HG02981 (cell line): ENCODE data around the gene EPHA3.

ENCODE experiments used
- ATAC-seq: cut with Tn5 transposase; IDR thresholded peaks from one replicate; pipeline ENCODE4 v1.9.1; 2021; ENCODE audit warnings: mild to moderate bottlenecking, moderate library complexity; ENCODE audit not compliant: unreplicated experiment

The EPHA3 gene

DNA sequence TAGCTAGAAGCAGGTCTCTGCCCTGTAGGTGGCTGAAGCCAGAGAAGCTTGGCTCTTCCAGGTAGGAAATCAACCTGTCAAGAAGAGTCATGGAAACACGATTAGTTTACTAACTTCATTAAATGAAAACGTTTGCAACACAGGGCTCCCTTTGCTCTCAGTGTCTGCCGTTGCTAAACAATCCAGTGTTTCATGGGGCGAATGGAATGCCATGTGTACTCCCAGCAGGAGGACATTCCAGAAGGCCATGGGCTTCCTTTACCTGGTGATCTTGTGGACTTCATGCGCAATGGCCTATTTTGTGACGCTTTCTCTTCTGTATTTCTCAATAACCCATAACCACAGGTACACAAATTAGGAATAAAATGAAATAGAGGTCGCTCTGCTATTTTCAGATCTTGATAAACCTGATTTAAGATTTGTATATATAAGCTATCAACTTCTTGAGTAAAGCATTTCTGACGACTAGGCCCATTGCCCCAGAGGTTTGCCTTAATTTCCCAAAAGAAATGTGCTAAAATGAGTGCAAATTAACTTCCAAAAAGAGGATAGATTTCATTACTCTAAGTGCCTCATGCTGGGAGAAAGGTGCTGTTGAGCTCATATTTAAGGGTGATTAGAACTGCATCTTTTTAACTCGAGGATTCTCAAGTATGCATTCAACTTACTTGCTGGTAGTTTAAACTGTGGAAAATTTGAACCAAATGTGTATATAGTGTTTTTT is 171.0 kb downstream of the EPHA3 start:
- ATAC-seq, result no peak

DNA sequence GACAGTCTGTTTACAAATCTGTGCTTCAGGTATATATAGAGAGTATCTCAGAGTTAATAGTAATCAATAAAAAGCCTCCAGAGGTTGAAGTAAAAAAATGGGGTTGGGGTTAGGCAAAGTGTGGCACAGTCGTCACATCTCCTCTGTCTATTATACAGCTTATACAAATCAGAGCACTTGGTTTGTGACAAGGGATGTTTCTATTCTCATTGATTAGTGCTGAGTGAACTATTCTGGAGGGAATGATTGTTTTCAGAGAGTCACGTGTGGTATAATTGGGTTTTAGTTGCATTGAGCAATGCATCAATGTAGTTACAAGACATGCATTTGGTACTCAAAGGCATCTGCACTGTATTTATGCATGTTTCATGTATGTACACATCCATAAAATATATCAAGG is 172.9 kb downstream of the EPHA3 start:
- ATAC-seq, result no peak

DNA sequence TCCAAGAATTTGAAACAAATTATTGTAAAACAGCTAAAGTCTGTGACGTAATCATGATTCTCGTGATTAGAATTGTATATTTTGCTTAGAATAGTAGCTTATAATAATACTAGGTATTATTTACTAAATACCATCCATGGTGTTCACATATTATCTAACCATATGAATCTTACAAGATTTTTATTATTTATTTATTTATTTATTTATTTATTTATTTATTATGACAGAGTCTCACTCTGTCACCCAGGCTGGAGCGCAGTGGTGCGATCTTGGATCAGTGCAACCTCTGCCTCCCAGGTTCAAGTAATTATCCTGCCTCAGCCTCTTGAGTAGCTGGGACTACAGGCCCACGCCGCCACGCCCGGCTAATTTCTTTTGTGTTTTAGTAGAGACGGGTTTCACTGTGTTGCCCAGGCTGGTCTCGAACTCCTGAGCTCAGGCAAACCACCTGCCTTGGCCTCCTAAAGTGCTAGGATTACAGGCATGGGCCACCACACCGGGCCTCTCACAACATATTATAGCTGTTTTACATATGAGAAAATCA is 173.5 kb downstream of the EPHA3 start:
- ATAC-seq, result no peak

DNA sequence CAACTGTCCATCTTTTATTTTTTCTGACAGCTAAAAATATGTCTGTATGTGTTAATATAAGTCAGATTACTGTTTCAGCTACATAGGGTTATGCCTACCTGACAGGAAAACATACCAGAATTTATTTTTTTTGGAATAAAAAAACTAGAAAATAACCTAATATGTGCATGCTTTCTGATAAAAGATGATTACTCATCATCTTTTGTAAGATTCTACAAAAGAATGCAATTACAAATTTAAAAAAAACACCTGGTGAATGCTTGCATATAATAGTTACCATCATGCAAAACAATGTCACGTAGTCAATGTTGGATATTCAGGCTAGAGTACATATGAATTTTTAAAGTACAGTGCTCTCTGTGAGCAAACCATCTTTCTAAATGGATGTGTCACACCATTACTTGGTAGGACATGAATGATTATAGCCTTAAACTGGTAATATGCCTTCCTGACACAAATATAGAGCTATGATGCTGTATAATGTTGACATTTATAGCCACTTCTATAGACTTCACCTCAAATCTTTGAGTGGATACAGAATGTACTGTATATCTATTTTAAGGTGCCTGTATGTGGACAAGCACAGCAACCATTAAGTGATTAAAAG is 180.6 kb downstream of the EPHA3 start:
- no peak for ATAC-seq

GRCh38 chr3:89289574-89290190 is 182.3 kb downstream of the EPHA3 start:
- no peak for ATAC-seq

DNA sequence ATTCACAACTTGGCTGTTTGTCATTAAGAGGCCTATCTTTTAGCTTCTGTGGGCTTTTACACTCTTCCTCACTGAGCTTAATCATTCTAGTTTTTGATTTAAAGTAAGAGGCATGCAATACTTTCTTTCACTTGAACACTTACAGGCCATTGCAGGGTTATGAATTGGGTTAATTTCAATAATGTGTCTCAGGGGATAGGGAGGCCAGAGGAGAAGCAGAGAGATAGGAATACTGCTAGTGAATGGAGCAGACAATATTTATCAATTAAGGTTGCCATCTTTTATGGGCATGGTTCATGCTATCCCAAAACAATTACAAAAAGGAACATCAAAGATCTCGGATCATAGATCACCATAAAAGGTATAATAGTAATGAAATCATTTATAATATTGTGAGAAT is 189.8 kb downstream of the EPHA3 start:
- no peak for ATAC-seq

GRCh38 chr3:89300526-89300925 is 193.1 kb downstream of the EPHA3 start:
- ATAC-seq, result no peak

- ATAC-seq, result no peak
Measured at GRCh38 chr3:89300981-89301380, 193.6 kb downstream of the EPHA3 start.

GRCh38 chr3:89303701-89304100 is 196.3 kb downstream of the EPHA3 start:
- ATAC-seq, result no peak

GRCh38 chr3:89306540-89306939 is 199.1 kb downstream of the EPHA3 start:
- no peak for ATAC-seq

GRCh38 chr3:89311581-89311980 is 204.2 kb downstream of the EPHA3 start:
- no peak for ATAC-seq

DNA sequence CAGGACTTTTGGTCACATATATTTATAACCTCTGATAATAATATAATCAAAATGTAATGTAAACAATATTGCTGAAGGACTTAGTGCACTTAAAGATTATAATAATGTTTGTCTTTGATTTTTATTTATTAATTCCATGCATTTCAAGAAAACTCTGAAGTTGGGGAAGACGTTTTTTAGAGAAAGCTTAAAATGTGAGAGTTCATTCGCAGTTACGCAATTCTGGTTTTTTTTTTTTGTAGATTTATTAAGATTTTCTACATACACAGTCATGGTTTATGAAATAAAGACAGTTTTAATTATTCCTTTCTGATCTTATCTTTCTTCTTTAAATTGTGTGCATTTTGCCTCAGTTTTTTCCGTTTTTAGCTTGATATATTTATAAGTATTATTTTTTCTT is 204.7 kb downstream of the EPHA3 start:
- no peak for ATAC-seq

- no peak for ATAC-seq
Measured at GRCh38 chr3:89314454-89315098, 207.2 kb downstream of the EPHA3 start.

GRCh38 chr3:89315750-89316470 is 208.5 kb downstream of the EPHA3 start:
- no peak for ATAC-seq

DNA sequence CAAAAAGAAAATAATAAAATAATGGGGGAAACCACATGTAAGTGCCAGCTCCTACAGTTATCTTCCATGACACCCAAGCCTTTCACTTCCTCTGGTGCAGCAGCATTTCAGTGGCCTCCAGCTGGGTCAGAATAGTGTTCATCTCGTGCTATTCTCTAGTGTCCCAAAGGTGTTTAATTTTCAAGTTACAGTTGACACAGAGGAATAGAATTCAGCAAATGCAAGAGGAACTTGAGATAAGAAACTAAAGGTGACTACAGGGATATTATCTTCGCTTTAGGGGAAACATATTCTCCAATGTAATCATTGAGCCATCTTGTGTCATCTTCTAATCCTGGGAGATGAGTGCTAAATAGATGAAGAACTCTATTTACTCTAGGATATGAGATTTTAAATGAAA is 212.8 kb downstream of the EPHA3 start:
- ATAC-seq, result no peak

DNA sequence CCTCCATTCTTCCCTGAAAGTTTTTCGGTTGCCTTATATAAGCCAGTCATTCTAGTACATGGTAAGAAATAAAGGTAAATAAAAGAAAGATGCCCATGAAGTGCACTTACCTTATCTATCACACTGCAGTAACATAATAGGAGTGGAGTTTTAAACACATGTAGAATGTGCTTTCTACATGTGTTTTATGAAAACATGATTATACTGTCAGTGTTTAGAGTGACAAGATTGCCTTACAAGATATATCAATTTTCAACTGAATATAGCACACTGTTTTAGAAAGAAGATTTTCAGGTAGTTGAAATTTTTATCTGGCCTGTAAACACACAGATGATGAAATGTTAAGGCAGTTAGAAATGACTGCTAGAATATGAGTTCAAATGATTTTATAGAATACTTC is 219.6 kb downstream of the EPHA3 start:
- ATAC-seq, result no peak

- ATAC-seq, result no peak
Measured at GRCh38 chr3:89332386-89332785, 225.0 kb downstream of the EPHA3 start.

GRCh38 chr3:89332793-89333192 is 225.4 kb downstream of the EPHA3 start:
- no peak for ATAC-seq

GRCh38 chr3:89335693-89336092 is 228.3 kb downstream of the EPHA3 start:
- ATAC-seq, result no peak

DNA sequence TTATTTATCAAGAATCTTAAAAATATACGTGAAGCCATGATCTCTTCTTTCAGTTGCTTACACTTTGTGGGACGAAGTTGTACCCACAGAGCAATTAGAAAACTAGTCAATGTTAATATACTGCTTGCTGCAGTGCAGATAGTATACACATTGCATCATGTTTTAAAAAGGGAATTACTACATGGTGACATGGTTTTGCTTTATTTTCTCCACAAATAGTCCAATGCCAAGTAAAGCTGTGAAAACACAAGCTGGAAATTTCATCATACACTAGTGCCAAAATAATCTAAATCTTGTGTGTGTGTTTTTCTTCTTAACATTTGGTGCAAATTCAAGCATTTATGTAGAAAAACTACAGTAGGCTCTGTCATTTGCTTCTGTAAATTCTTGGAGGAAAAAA is 233.0 kb downstream of the EPHA3 start:
- no peak for ATAC-seq

DNA sequence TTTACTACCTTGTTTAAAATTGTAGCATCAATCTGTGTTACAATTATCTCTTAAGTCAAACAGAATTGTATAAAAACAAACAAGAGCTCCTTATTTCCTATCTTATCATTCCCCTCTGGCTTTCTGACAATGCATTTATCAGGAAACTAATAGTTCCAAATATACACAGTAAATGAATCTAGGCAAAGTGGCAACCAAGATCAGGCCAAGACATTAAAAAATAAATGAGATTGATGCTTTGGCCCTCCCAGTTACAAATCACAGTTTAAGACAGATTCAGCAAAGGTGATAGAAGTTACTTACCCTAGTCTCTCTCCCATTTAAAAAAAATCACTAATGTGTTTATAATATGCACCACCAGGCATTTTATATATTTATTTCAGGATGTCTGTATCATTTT is 236.7 kb downstream of the EPHA3 start:
- no peak for ATAC-seq
